ENCODE measurements around the gene NABP2. TPM values are rescaled to one million over a fixed set of nuclear protein-coding genes. Genes with fewer than 3 reads are reported as not detected.
"Not testable (repeated sequence)": the region's sequence is repeated elsewhere in the genome, so short reads cannot be mapped to it uniquely, and the experiment has no call there.

NABP2 gene
- total RNA-seq, 2 experiments from 2014 or later, result 56.7 to 63.5 TPM

GRCh38 chr12:56267443-56268071, 43.4 kb downstream of the NABP2 start:
- Mint-ChIP-seq H3K4me1 (peaks cover 19% of the 10 kb centered on the region), H3K9me3 (no peaks in the 10 kb centered on the region), H3K4me3 (peak overlapping the region; percentile 91), H3K36me3 (ENCODE audit: low read depth) (peaks cover 20% of the 10 kb centered on the region), H3K27me3 (no peaks in the 10 kb centered on the region), H3K27ac (peak overlapping the region; percentile 78)
- DNase-seq, result no peak
- ChIA-PET CTCF (interaction anchor here (0.8 to 4.1 kb wide), 19 partner anchors 11 to 369 kb away, joined by 3 to 44 read pairs (median 3); partner anchors contain the start of genes ANKRD52, RNF41, SMARCC2 and STAT2), POLR2A (no interaction called here)

GRCh38 chr12:56271031-56271430, 46.9 kb downstream of the NABP2 start:
- ChIA-PET CTCF (interaction anchor here (1.4 to 1.6 kb wide), 2 partner anchors 13 kb away, joined by 3 to 8 read pairs; partner anchors contain the start of gene ANKRD52), POLR2A (no interaction called here)
- Mint-ChIP-seq H3K36me3 (ENCODE audit: low read depth) (peaks cover 41% of the 10 kb centered on the region), H3K27ac (no peak overlapping the region), H3K27me3 (no peaks in the 10 kb centered on the region), H3K4me3 (no peak overlapping the region), H3K9me3 (no peaks in the 10 kb centered on the region), H3K4me1 (peaks cover 16% of the 10 kb centered on the region)
- no peak for DNase-seq

- H3K27ac Mint-ChIP-seq, H3K4me1 Mint-ChIP-seq, H3K4me3 Mint-ChIP-seq, DNase-seq, CTCF ChIA-PET, H3K9me3 Mint-ChIP-seq, H3K27me3 Mint-ChIP-seq: not testable (repeated sequence)
- peaks cover 46% of the 10 kb centered on the region for H3K36me3 Mint-ChIP-seq (ENCODE audit: low read depth)
- POLR2A ChIA-PET, result interaction anchor here (0.6 kb wide), 1 partner anchor 342 kb away, joined by 5 read pairs; no protein-coding TSS in a partner anchor
Measured at GRCh38 chr12:56272468-56272867, 48.3 kb downstream of the NABP2 start.

DNA sequence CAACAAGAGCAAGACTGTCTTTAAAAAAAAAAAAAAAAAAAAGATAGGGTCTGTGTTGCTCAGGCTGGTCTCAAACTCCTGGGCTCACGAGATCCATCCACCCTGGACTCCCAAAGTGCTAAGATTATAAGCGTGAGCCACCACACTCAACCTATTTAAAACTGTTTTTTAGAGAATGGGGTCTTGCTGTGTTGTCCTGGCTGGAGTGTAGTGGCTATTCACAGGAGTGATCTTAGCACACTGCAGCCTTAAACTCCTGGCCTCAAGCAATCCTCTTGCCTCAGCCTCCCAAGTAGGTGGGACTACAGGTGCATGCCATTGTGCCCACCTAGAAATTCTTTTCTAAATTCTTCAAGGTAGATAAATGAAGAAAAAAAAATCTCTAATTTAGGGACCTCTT, 50.2 kb downstream of the NABP2 start:
- POLR2A ChIA-PET, result no interaction called here
- Mint-ChIP-seq H3K27me3 (no peaks in the 10 kb centered on the region), H3K9me3 (no peaks in the 10 kb centered on the region), H3K36me3 (ENCODE audit: low read depth) (peaks cover 54% of the 10 kb centered on the region), H3K4me3 (no peak overlapping the region), H3K4me1 (no peaks in the 10 kb centered on the region), H3K27ac (no peak overlapping the region)
- CTCF ChIA-PET, result interaction anchor here (0.6 to 0.7 kb wide), 2 partner anchors 85 to 151 kb away, joined by 3 read pairs; no protein-coding TSS in a partner anchor
- no peak for DNase-seq

DNA sequence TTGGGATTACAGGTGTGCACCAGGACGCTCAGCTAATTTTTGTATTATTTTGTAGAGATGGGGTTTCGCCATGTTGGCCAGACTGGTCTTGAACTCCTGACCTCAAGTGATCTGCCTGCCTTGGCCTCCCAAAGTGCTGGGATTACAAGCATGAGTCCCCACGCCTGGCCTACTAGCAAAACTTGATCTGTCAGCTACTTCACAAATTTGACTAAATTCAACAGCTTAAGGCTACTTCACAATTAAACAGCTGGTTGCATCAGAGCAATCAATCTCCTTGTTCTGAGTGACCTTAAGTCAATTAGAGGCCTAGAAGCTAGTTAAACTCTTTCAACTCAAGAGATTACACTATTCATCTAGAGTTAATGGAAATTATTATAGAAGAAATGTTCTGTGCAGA, 54.8 kb downstream of the NABP2 start:
- H3K27ac Mint-ChIP-seq, result no peak overlapping the region
- H3K9me3 Mint-ChIP-seq, result no peaks in the 10 kb centered on the region
- no peaks in the 10 kb centered on the region for H3K4me1 Mint-ChIP-seq
- no peak for DNase-seq
- POLR2A ChIA-PET, result no interaction called here
- no peaks in the 10 kb centered on the region for H3K27me3 Mint-ChIP-seq
- H3K4me3 Mint-ChIP-seq, result no peak overlapping the region
- CTCF ChIA-PET, result interaction anchor here (1.0 to 1.1 kb wide), 2 partner anchors 17 to 82 kb away, joined by 3 read pairs; no protein-coding TSS in a partner anchor
- H3K36me3 Mint-ChIP-seq (ENCODE audit: low read depth), result peaks cover 46% of the 10 kb centered on the region

Other genes starting within 250 kb of the NABP2 start
- gene SUOX, start 227.1 kb upstream of the NABP2 start, total RNA-seq, result 1 to 10 TPM; 2.4 to 3.5 TPM
- 10 to 100 TPM; 15.7 to 17.4 TPM for gene IKZF4, start 203.3 kb upstream of the NABP2 start, total RNA-seq
- gene RPS26, start 182.4 kb upstream of the NABP2 start, total RNA-seq, result 10 to 100 TPM; 47.2 to 48.3 TPM
- 1 to 10 TPM; 1.3 to 1.5 TPM for gene ERBB3, start 144.2 kb upstream of the NABP2 start, total RNA-seq
- gene PA2G4, start 119.8 kb upstream of the NABP2 start, total RNA-seq, result 100 to 1,000 TPM; 244 to 289 TPM
- gene RPL41, start 107.7 kb upstream of the NABP2 start, total RNA-seq, result 1,000 to 10,000 TPM; 3,940 to 4,815 TPM
- gene ZC3H10, start 106.1 kb upstream of the NABP2 start, total RNA-seq, result 1 to 10 TPM; 8.2 to 9.1 TPM
- gene ESYT1, start 96.1 kb upstream of the NABP2 start, total RNA-seq, result 100 to 1,000 TPM; 367 to 399 TPM
- 10 to 100 TPM; 56.6 to 63.4 TPM for gene MYL6B, start 71.8 kb upstream of the NABP2 start, total RNA-seq
- 1,000 to 10,000 TPM; 1,336 to 1,525 TPM for gene MYL6, start 66.0 kb upstream of the NABP2 start, total RNA-seq
- gene SMARCC2, start 34.9 kb upstream of the NABP2 start, total RNA-seq, result 100 to 1,000 TPM; 140 to 173 TPM
- 10 to 100 TPM; 30.1 to 31.6 TPM for gene RNF41, start 2.4 kb upstream of the NABP2 start, total RNA-seq
- under 1 TPM in 1 of 2 experiments, not detected in 1; 0.64 TPM for gene SLC39A5, start 5.7 kb downstream of the NABP2 start, total RNA-seq
- gene ANKRD52, start 34.0 kb downstream of the NABP2 start, total RNA-seq, result 10 to 100 TPM; 39.0 to 45.9 TPM
- 10 to 100 TPM; 15.3 to 17.1 TPM for gene COQ10A, start 42.6 kb downstream of the NABP2 start, total RNA-seq
- gene CS, start 76.0 kb downstream of the NABP2 start, total RNA-seq, result 100 to 1,000 TPM; 177 to 201 TPM
- 100 to 1,000 TPM in 1 of 2 experiments, 10 to 100 TPM in 1; 96.2 to 105 TPM for gene CNPY2, start 91.6 kb downstream of the NABP2 start, total RNA-seq
- 10 to 100 TPM; 76.9 to 78.9 TPM for gene PAN2, start 109.7 kb downstream of the NABP2 start, total RNA-seq
- 1 to 10 TPM; 6.1 to 8.0 TPM for gene IL23A, start 114.5 kb downstream of the NABP2 start, total RNA-seq
- 100 to 1,000 TPM; 391 to 398 TPM for gene STAT2, start 135.8 kb downstream of the NABP2 start, total RNA-seq
- gene APOF, start 138.5 kb downstream of the NABP2 start, total RNA-seq, result not detected
- 10 to 100 TPM; 59.5 to 63.6 TPM for gene TIMELESS, start 225.1 kb downstream of the NABP2 start, total RNA-seq
- gene MIP, start 230.3 kb downstream of the NABP2 start, total RNA-seq, result not detected
- 1 to 10 TPM; 3.8 to 3.9 TPM for gene SPRYD4, start 244.2 kb downstream of the NABP2 start, total RNA-seq